HG03175 (cell line): ENCODE results near the gene FCMR.
"Not testable (repeated sequence)": the region's sequence is repeated elsewhere in the genome, so short reads cannot be mapped to it uniquely, and the experiment has no call there.

Experiments
- ATAC-seq: cut with Tn5 transposase; IDR thresholded peaks from one replicate; pipeline ENCODE4 v1.9.1; 2021; ENCODE audit warnings: mild to moderate bottlenecking, moderate library complexity; ENCODE audit not compliant: unreplicated experiment

FCMR gene

GRCh38 chr1:206882555-206882954 lies 39.2 kb downstream of the FCMR start:
- no peak for ATAC-seq

- no peak for ATAC-seq
These were observed 41.4 kb downstream of the FCMR start for GRCh38 chr1:206880314-206880713.

- no peak for ATAC-seq
These were observed 43.3 kb downstream of the FCMR start for GRCh38 chr1:206878456-206878855.

GRCh38 chr1:206875752-206876377 lies 45.9 kb downstream of the FCMR start:
- ATAC-seq = no peak

- ATAC-seq = no peak
These were observed 48.0 kb downstream of the FCMR start for GRCh38 chr1:206873603-206874188.

- no peak for ATAC-seq
These were observed 49.6 kb downstream of the FCMR start for GRCh38 chr1:206872139-206872538.

GRCh38 chr1:206868264-206868663 lies 53.5 kb downstream of the FCMR start:
- no peak for ATAC-seq

- no peak for ATAC-seq
These were observed 54.0 kb downstream of the FCMR start for GRCh38 chr1:206867716-206868115.

- ATAC-seq = no peak
These were observed 54.5 kb downstream of the FCMR start for GRCh38 chr1:206867239-206867638.

- ATAC-seq = no peak
These were observed 55.7 kb downstream of the FCMR start for GRCh38 chr1:206866062-206866461.

GRCh38 chr1:206864939-206865671 lies 56.6 kb downstream of the FCMR start, which contains the start of gene IL20:
Gene IL20 (plus strand): TSS chr1:206865623. CDS start chr1:206865853, 230 bp downstream.
- ATAC-seq = no peak

- no peak for ATAC-seq
These were observed 58.5 kb downstream of the FCMR start for GRCh38 chr1:206863266-206863665.

- no peak for ATAC-seq
These were observed 61.6 kb downstream of the FCMR start for GRCh38 chr1:206860165-206860564.

GRCh38 chr1:206859082-206859521 lies 62.6 kb downstream of the FCMR start:
- no peak for ATAC-seq

GRCh38 chr1:206856674-206857464 lies 64.9 kb downstream of the FCMR start:
- ATAC-seq = no peak

GRCh38 chr1:206855859-206856258 lies 65.9 kb downstream of the FCMR start:
- ATAC-seq = no peak

- no peak for ATAC-seq
These were observed 67.2 kb downstream of the FCMR start for GRCh38 chr1:206854401-206855129.

- ATAC-seq = not testable (repeated sequence)
These were observed 68.0 kb downstream of the FCMR start for GRCh38 chr1:206853696-206854095.
